SK-N-SH (cell line): ENCODE results near the gene BNC2. TPM values are rescaled to one million over a fixed set of nuclear protein-coding genes. Genes with fewer than 3 reads are reported as not detected.

ENCODE experiments used
- CTCF ChIA-PET: fragments of 300-600, 350-600 bp; formaldehyde crosslinking; extraction: SDS; loops from one replicate; lab custom pipeline; 2021; lab: Yijun Ruan, JAX
- POLR2A ChIA-PET: fragments of 350-600 bp; sonication (Branson Sonifier 250); formaldehyde crosslinking; extraction: SDS; loops from one replicate; lab custom pipeline; 2020; ENCODE audit warnings: antibody characterized with exemption, inconsistent platforms; lab: Yijun Ruan, JAX
- DNase-seq: peaks from one replicate; pipeline ENCODE4 v3.0.0; 2012
- H2AFZ ChIP-seq: fragments of 200-600 bp; sonication (generic); 2 replicates; pipeline ENCODE4 v1.8.1; 2016; ENCODE audit warnings: antibody characterized with exemption, mild to moderate bottlenecking, low read depth
- H3F3A ChIP-seq: fragments of 200-600 bp; sonication (generic); replicated peaks from 2 replicates; pipeline ENCODE3; 2016; ENCODE audit warnings: antibody characterized with exemption, mild to moderate bottlenecking; ENCODE audit not compliant: insufficient read depth
- H3K27ac ChIP-seq, 2 experiments: fragments of 200-500 bp in 1 of 2; fragments of 200-600 bp in 1 of 2; sonication (Bioruptor generic) in 1 of 2; sonication (generic), shearing (Covaris generic) in 1 of 2; 2 replicates each; pipeline versions ENCODE4 v1.5.1 to v1.6.1; 2014 to 2016; ENCODE audit warnings: low read depth in 2 of 2, inconsistent platforms in 1 of 2, low read length in 1 of 2, mild to moderate bottlenecking in 1 of 2, mixed read lengths in 1 of 2
- H3K27me3 ChIP-seq: fragments of 200-600 bp; sonication (generic), shearing (Covaris generic); 2 replicates; pipeline ENCODE4 v1.6.1; 2016; ENCODE audit warnings: mixed run types; ENCODE audit not compliant: insufficient read depth
- H3K36me3 ChIP-seq, 2 experiments: fragments of 200-500 bp in 1 of 2; fragments of 200-600 bp in 1 of 2; sonication (Bioruptor generic) in 1 of 2; sonication (generic) in 1 of 2; replicated peaks in 1 of 2; 2 replicates each; pipeline versions ENCODE3 to v1.5.1; 2014 to 2016; ENCODE audit warnings: low read length in 1 of 2, mild to moderate bottlenecking in 1 of 2; ENCODE audit not compliant: insufficient read depth in 2 of 2, control insufficient read depth in 1 of 2
- H3K4me1 ChIP-seq, 2 experiments: fragments of 200-500 bp in 1 of 2; fragments of 200-600 bp in 1 of 2; sonication (Bioruptor generic) in 1 of 2; sonication (generic), shearing (Covaris generic) in 1 of 2; 2 replicates each; pipeline versions ENCODE4 v1.5.1 to v1.6.1; 2014 to 2016; ENCODE audit warnings: low read depth in 1 of 2, low read length in 1 of 2, mixed run types in 1 of 2; ENCODE audit not compliant: insufficient read depth in 2 of 2, control insufficient read depth in 1 of 2
- H3K4me2 ChIP-seq: fragments of 200-600 bp; sonication (generic), shearing (Covaris generic); 2 replicates; pipeline ENCODE4 v1.6.1; 2017; ENCODE audit warnings: mixed run types
- H3K4me3 ChIP-seq, 2 experiments: fragments of 200-500 bp in 1 of 2; fragments of 200-600 bp in 1 of 2; sonication (Bioruptor generic) in 1 of 2; sonication (generic), shearing (Covaris generic) in 1 of 2; 2 replicates each; pipeline versions ENCODE4 v1.5.1 to v1.8.1; 2014 to 2016; ENCODE audit warnings: low read depth in 2 of 2, inconsistent platforms in 1 of 2, low read length in 1 of 2, mild to moderate bottlenecking in 1 of 2, mixed read lengths in 1 of 2, moderate library complexity in 1 of 2
- H3K79me2 ChIP-seq: fragments of 200-600 bp; sonication (generic); 2 replicates; pipeline ENCODE4 v1.8.1; 2017; ENCODE audit warnings: mild to moderate bottlenecking; ENCODE audit not compliant: insufficient read depth
- H3K9ac ChIP-seq: fragments of 200-600 bp; sonication (generic); 2 replicates; pipeline ENCODE4 v1.6.1; 2017; ENCODE audit warnings: mixed run types
- H3K9me2 ChIP-seq: fragments of 200-600 bp; sonication (generic); 2 replicates; pipeline ENCODE4 v1.6.1; 2017; ENCODE audit warnings: mixed run types
- H3K9me3 ChIP-seq: fragments of 200-600 bp; sonication (generic); 2 replicates; pipeline ENCODE4 v1.6.1; 2017; ENCODE audit warnings: mixed run types, mild to moderate bottlenecking, moderate library complexity
- H4K20me1 ChIP-seq: fragments of 200-600 bp; sonication (generic); 2 replicates; pipeline ENCODE4 v1.6.1; 2017; ENCODE audit warnings: mild to moderate bottlenecking, mixed run types; ENCODE audit not compliant: insufficient read depth
- CHD2 ChIP-seq: fragments of 150-350 bp; IDR thresholded peaks from 2 replicates; pipeline ENCODE4 v1.6.1; 2018; ENCODE audit warnings: low read length; ENCODE audit not compliant: partially characterized antibody
- CTCF ChIP-seq: fragments of 200-600 bp; sonication (generic); IDR thresholded peaks from 2 replicates; pipeline ENCODE4 v1.6.1; 2017; ENCODE audit warnings: antibody characterized with exemption, mild to moderate bottlenecking, moderate library complexity
- EP300 ChIP-seq, 2 experiments: IDR thresholded peaks; 2 replicates each; pipeline versions ENCODE4 v1.4.0 to v1.6.1; 2012; ENCODE audit warnings: borderline replicate concordance in 1 of 2, low read depth in 1 of 2, low read length in 1 of 2
- EZH2phosphoT487 ChIP-seq: fragments of 200-600 bp; sonication (generic); IDR thresholded peaks from 2 replicates; pipeline ENCODE4 v1.6.1; 2017; ENCODE audit warnings: low read depth, mixed run types, mild to moderate bottlenecking, antibody characterized with exemption, moderate library complexity, borderline replicate concordance
- FOSL2 ChIP-seq: IDR thresholded peaks from 2 replicates; pipeline ENCODE4 v1.4.0; 2012; ENCODE audit warnings: low read depth, mild to moderate bottlenecking, moderate library complexity, borderline replicate concordance
- FOXJ3 ChIP-seq: sonication (generic); formaldehyde crosslinking; IDR thresholded peaks from 2 replicates; pipeline ENCODE4 v1.5.1; 2020; ENCODE audit warnings: mild to moderate bottlenecking, missing genetic modification reagents
- NFIC ChIP-seq: IDR thresholded peaks from 2 replicates; pipeline ENCODE4 v1.4.0; 2012; ENCODE audit warnings: borderline replicate concordance
- PBX3 ChIP-seq: IDR thresholded peaks from 2 replicates; pipeline ENCODE4; 2012
- RCOR1 ChIP-seq: fragments of 150-350 bp; IDR thresholded peaks from 2 replicates; pipeline ENCODE4 v1.6.1; 2017; ENCODE audit warnings: antibody characterized with exemption, low read length
- RXRA ChIP-seq: IDR thresholded peaks from 2 replicates; pipeline ENCODE4 v1.4.0; 2012; ENCODE audit warnings: low read depth, mild to moderate bottlenecking, borderline replicate concordance
- SIN3A ChIP-seq: IDR thresholded peaks from 2 replicates; pipeline ENCODE4 v1.6.1; 2012; ENCODE audit warnings: low read depth, mild to moderate bottlenecking, low read length, moderate library complexity, borderline replicate concordance
- TCF12 ChIP-seq: IDR thresholded peaks from 2 replicates; pipeline ENCODE4 v1.4.0; 2012
- YY1 ChIP-seq: IDR thresholded peaks from 2 replicates; pipeline ENCODE4 v1.4.0; 2012; ENCODE audit warnings: low read depth, mild to moderate bottlenecking
- WGBS: methylation state at CpG from one replicate; pipeline ENCODE4 v1.1.6; 2017; ENCODE audit warnings: low lambda C conversion rate; 5-methylcytosine and 5-hydroxymethylcytosine counted together
- polyA plus RNA-seq, 3 experiments: library from polyadenylated mRNA; depleted of rRNA; stranded (reverse); fragments of >200 nt; gene quantifications; 2 replicates each; pipeline ENCODE4 v1.2.3, GENCODE V29; 2012

BNC2 gene
- polyA plus RNA-seq, 1 of the 3 experiments (the other 2 are of a cell fraction) = 8.8 TPM

- Histone ChIP-seq H3K9me3 (no peaks in the 10 kb centered on the region), H3K4me3 (no peak overlapping the region), H3K4me1 (peaks cover 0 to 10% of the 10 kb centered on the region in 2 experiments; a peak in 2 of 4 replicates), H3K4me2 (no peak overlapping the region), H3K9me2 (no peaks in the 10 kb centered on the region), H3K27me3 (no peaks in the 10 kb centered on the region), H4K20me1 (no peaks in the 10 kb centered on the region), H3K36me3 (peaks cover 0 to 3% of the 10 kb centered on the region in 2 experiments), H3K9ac (no peak overlapping the region), H3K27ac (no peak overlapping the region), H3K79me2 (no peaks in the 10 kb centered on the region; the same call in 1 of the 2 replicates), H3F3A (peaks cover 7% of the 10 kb centered on the region), H2AFZ (no peak overlapping the region)
- TF ChIP-seq EZH2phosphoT487 (no peak), FOXJ3 (no peak), RCOR1 (no peak), YY1 (no peak), CHD2 (no peak), RXRA (no peak), CTCF (no peak), PBX3 (no peak), SIN3A (no peak)
- ChIA-PET CTCF (interaction anchor here (1.7 kb wide), 1 partner anchor 13 kb away, joined by 6 read pairs; no protein-coding TSS in a partner anchor), POLR2A (no interaction called here)
- DNase-seq = no peak
- 92% methylated on average over 5 of the region's 5 CpGs for WGBS
Measured at GRCh38 chr9:16716601-16717000, 153.9 kb downstream of the BNC2 start.

GRCh38 chr9:16715404-16715803 lies 155.1 kb downstream of the BNC2 start:
- no peak overlapping the region for H3K4me2 ChIP-seq
- peaks cover 0 to 3% of the 10 kb centered on the region in 2 experiments for H3K36me3 ChIP-seq
- CTCF ChIA-PET = interaction anchor here (1.0 to 1.3 kb wide), 2 partner anchors 11 to 38 kb away, joined by 3 read pairs; no protein-coding TSS in a partner anchor
- no peak overlapping the region for H3K4me3 ChIP-seq
- no peaks in the 10 kb centered on the region for H3K9me2 ChIP-seq
- H4K20me1 ChIP-seq = no peaks in the 10 kb centered on the region
- WGBS = 35% methylated on average over 2 of the region's 2 CpGs
- TF ChIP-seq TCF12 = peak; percentile 45
- TF ChIP-seq NFIC = 0 out of 2 replicates have a peak, but pooled peaks have one; percentile 14
- peak in 1 of 2 experiments; percentile 31; a peak in 1 of 4 replicates for TF ChIP-seq EP300 (IDR thresholded peaks at IDR 0.05; ENCODE audit: borderline replicate concordance in 1 of 2, low read depth in 1 of 2, low read length in 1 of 2)
- no peak for TF ChIP-seq FOSL2
- TF ChIP-seq, all 33 proteins: peak for 3
- POLR2A ChIA-PET = no interaction called here
- no peaks in the 10 kb centered on the region; the same call in 1 of the 2 replicates for H3K79me2 ChIP-seq
- DNase-seq = no peak
- peaks cover 7% of the 10 kb centered on the region for H3F3A ChIP-seq
- H3K9me3 ChIP-seq = no peaks in the 10 kb centered on the region
- no peak overlapping the region for H2AFZ ChIP-seq
- H3K4me1 ChIP-seq = peaks cover 0 to 10% of the 10 kb centered on the region in 2 experiments; a peak in 2 of 4 replicates
- H3K27me3 ChIP-seq = no peaks in the 10 kb centered on the region
- no peak overlapping the region for H3K9ac ChIP-seq
- no peak overlapping the region for H3K27ac ChIP-seq
